Measurements from ENCODE around the gene RAB8A. TPM values are rescaled to one million over a fixed set of nuclear protein-coding genes. Genes with fewer than 3 reads are reported as not detected.
"Not testable (repeated sequence)": the region's sequence is repeated elsewhere in the genome, so short reads cannot be mapped to it uniquely, and the experiment has no call there.

RAB8A gene
- total RNA-seq, 1 experiment from 2014 or later, result 111 TPM

DNA sequence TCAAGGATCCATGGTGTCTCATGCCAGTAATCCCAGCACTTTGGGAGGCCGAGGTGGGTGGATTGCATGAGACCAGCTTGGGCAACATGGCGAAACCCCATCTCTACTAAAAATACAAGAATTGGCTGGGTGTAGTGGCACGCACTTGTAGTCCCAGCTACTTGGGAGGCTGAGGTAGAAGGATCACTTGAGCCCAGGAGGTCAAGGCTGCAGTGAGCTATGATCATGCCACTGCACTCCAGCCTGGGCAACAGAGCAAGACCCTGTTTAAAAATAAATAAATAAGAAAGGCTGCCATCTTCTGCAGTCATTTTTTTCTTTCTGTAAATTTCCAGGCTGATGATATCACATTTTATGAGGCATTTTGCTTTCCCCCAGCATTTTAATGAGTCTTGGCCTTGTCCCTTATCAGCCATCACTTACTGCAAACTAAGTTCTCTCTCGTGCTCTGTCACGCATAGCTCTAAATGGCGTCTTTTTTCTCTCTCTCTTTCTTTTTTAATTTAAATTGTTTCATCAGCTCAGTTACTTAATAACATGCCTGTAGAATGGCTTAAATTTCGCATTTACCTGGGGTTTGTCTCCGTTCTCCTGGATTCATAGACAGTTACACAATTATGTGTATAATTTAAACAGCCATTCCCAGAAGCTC is 12.2 kb upstream of the RAB8A start:
- DNase-seq (ENCODE audit: low spot score); in situ Hi-C loops (cut with HindIII; ENCODE audit: low sequenced_read_pairs): not testable (repeated sequence)

DNA sequence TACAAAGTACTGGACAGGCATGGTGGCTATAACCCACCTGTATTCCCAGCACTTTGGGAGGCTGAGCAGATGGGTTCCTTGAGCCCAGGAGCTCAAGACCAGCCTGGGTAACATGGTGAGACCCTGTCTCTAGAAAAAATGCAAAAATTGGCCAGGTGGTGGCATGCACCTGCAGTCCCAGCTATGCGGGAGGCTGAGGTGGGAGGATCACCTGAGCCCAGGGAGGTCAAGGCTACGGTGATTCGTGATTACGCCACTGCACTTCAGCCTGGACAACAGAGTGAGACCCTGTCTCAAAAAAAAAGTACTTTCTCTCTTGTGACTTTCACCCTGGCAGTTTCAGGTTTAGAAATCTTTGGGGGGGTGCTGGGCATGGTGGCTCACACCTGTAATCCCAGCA is 11.2 kb upstream of the RAB8A start:
- no peak for DNase-seq (ENCODE audit: low spot score)
- in situ Hi-C loops (cut with HindIII; ENCODE audit: low sequenced_read_pairs), result no loop called here

DNA sequence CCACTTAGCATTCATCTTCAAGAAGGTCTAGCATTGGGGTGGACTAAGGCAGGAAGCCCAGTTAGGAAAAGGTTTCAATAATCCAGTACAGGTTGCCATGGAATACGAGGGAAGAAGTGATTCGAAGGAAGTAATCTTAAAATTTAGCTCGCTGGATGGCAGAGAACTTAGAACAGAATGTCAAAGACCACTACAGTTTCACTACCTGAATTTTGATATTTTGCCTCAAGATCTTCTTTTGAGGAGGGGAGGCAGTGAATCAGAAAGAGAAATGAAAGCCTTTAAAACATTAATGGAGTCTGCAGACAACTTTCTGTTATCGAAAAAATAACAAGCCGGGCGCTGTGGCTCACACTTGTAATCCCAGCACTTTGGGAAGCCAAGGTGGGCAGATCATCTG is 7.0 kb upstream of the RAB8A start:
- DNase-seq (ENCODE audit: low spot score), result no peak
- in situ Hi-C loops (cut with HindIII; ENCODE audit: low sequenced_read_pairs), result no loop called here

DNA sequence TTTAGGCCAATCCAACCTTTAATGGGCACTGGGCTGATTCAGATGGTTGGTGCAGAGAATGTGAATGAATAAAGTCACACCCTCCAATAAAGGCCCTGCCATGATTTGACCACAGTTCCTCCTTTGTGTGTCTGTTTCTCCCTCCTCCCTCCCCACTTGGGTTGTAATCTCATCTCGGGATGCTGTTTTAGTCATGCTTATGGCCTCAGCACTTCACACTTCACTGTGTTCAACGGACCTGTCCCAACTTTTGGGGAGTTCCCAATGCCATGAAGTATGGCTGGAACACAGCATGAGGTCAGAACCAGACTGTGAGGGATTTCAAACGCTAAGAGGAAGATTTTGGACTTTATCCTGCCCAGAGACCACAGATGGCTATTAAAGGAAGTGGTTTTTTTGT is 5.6 kb upstream of the RAB8A start:
- no peak for DNase-seq (ENCODE audit: low spot score)
- in situ Hi-C loops (cut with HindIII; ENCODE audit: low sequenced_read_pairs), result no loop called here

DNA sequence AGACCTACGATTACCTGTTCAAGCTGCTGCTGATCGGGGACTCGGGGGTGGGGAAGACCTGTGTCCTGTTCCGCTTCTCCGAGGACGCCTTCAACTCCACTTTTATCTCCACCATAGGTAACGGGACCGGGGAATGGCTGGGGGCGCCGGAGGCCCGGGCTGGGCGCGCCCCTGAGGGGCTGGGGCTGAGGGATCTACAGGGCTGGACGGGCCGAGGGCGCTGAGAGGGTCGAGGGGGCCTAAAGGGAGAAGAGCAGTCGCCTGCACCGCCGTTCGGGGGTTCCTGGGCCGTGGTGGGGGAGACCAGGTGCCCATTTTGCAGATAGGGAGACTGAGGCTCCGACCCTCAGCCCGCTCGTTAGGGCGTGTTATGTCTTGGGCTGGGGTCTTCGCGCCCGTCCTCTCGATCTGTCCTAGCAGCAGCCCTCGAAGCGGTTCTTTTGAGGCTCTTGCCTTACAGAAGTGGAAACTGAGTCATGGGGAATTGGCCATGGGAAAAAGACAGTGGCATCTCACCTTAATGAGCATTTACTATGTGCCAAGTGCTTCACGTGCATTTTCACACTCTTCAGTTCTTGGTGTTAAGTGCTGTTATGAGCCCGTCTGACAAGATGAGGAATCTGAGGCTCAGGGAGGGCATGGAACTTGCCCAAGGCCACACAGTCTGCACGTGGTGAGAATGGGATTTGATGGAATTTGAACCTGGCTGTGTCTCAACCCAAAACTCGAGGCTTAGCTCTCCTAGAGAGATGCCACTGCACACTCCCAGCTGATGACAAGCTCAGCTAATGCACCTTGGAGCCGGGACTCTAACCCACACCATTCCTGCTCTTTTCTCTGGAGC is 442 bp downstream of the RAB8A start:
- DNase-seq (ENCODE audit: low spot score), result no peak
- in situ Hi-C loops (cut with HindIII; ENCODE audit: low sequenced_read_pairs), result no loop called here

DNA sequence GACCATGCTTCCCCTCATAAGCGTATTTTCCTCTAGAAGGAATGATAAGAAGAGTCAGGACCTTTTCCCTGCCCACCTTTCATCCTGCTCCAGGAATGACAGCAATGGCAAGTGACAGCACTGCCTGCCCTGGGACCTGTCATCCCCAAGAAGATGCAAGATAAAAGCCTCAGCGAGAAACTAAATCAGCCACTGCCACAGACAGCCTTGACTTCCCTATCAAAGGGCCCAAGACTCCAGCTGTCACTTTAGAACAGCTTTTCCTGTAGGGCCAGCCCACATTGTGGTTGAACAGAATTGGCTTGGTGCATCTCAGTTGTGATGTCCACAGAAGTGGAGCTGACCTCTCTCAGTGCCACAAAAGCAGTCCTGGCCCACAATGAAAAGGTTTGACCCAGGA is 1.1 kb downstream of the RAB8A start:
- in situ Hi-C loops (cut with HindIII; ENCODE audit: low sequenced_read_pairs), result no loop called here
- DNase-seq (ENCODE audit: low spot score), result no peak

DNA sequence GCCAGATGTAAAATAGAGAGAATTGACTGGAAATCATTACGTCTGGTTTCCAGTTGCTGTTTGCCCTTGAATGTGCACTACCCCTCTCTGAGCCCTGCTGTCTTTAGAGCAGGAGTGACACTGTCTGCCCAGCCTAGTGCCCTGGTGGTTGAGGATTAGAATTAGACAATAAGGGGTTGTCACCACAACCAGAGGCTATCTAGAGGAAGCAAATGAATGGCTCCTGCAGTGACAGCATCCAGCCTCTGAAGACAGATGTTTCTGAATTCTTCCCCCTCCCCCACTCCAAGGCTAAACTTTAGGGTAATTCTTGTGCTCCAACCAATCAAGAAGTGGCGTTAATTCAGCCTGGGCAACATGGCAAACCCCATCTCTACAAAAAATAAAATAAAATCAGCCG is 2.0 kb downstream of the RAB8A start:
- in situ Hi-C loops (cut with HindIII; ENCODE audit: low sequenced_read_pairs), result no loop called here
- DNase-seq (ENCODE audit: low spot score), result no peak

DNA sequence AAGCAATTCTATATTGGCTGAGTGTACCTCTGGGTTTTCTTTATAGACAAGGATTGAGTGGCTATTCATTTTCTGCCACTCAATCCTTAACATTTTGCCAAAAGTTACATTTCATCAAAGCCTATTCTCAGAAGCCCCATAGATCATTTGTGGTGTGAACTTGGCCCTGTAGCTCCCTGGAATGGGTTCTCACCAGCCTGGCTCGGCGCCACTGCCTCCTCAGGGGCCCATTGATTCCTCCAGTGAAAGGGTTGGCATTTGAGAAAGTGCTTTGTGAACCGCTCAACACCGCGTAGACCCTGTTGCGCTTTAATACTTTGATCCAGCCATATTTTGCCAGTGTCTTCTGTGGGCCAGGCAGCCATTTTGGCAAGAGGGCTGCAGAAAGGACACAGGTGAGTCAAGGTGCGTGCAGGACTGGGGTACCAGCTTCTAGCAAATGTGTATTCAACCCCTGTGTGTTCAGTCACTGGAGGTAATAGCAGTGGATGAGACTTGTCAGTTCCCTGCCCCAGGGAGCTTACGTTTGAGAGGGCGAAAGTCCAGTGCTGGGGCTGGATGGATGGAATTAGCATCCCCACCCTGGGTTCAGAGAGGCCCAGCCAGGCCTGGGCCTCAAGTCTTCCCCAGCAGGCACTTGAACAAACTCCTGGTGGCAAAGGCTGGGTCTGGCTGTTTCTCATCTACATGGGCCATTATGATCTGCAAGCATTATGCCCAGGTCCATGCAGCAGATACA is 3.8 kb downstream of the RAB8A start:
- in situ Hi-C loops (cut with HindIII; ENCODE audit: low sequenced_read_pairs), result no loop called here

DNA sequence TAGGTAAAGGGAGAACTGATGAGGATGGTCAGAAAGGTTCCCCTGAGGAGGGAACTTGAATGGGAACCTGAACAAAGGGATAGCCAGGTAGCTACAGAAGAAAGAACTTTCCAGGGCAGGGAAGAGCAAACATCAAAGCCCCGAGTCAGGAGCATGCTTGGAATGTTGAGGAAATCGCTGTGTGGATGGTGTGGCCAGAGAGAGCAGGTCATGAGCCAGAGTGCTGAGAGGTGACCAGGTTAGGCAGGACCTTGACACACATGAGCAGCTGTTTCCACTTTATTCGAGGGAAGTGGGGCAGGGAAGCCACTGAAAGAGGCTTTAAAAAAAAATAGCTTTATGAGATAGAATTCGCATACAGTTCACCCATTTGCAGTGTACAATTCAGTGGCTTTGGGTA is 4.4 kb downstream of the RAB8A start:
- DNase-seq (ENCODE audit: low spot score), result no peak
- in situ Hi-C loops (cut with HindIII; ENCODE audit: low sequenced_read_pairs), result no loop called here

More for the DNA sequence above, 3.8 kb downstream of the RAB8A start:
- DNase-seq (ENCODE audit: low spot score), result peak; percentile 44

DNA sequence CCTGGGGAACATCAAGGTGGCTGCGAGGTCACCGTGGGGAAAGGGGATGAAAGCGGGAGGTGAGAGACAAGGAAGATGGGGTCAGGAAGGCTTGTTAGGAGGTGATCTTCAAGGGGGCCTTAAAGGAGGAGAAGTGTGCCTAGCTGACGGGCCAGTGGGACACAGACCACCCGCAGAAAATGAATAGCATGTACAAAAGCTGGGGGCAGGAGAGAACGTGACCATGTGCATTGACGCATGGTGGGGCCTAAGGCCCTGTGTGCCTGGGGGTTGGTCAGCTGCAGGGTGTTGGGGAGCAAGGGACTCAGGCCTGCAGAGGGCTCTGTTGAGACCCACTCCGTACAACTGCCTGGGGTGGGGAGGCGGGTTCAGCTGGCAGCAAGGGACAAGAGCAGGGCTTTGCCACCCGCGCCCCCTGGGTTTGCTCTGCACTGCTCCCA is 5.9 kb downstream of the RAB8A start:
- no peak for DNase-seq (ENCODE audit: low spot score)
- in situ Hi-C loops (cut with HindIII; ENCODE audit: low sequenced_read_pairs), result no loop called here

DNA sequence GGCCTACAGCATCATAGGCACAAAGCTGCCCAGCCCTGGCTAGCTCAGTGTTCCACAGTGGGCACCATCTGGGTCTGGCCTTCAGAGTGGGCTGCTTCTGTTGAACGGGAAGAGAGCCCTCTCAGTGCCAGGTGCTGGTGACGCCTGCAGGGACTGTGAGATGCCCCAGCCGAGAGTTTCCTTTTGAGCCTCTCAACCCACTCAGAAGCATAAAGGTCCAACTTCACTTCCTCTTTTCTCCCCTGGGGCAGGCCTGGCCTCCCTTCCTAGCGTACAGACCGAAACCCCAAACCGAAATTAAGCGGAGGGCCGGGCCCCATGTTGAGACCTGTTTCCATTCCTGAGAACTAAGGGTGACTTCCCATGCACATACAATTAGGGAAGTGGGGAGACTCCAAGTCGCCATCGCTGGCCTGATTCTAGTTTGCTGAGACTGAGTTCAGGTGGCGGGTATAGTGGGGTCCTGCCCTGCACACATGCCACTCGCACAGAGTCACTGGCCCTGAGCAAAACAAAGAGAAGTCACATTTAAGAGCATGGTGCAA is 6.9 kb downstream of the RAB8A start:
- DNase-seq (ENCODE audit: low spot score), result no peak
- in situ Hi-C loops (cut with HindIII; ENCODE audit: low sequenced_read_pairs), result no loop called here

DNA sequence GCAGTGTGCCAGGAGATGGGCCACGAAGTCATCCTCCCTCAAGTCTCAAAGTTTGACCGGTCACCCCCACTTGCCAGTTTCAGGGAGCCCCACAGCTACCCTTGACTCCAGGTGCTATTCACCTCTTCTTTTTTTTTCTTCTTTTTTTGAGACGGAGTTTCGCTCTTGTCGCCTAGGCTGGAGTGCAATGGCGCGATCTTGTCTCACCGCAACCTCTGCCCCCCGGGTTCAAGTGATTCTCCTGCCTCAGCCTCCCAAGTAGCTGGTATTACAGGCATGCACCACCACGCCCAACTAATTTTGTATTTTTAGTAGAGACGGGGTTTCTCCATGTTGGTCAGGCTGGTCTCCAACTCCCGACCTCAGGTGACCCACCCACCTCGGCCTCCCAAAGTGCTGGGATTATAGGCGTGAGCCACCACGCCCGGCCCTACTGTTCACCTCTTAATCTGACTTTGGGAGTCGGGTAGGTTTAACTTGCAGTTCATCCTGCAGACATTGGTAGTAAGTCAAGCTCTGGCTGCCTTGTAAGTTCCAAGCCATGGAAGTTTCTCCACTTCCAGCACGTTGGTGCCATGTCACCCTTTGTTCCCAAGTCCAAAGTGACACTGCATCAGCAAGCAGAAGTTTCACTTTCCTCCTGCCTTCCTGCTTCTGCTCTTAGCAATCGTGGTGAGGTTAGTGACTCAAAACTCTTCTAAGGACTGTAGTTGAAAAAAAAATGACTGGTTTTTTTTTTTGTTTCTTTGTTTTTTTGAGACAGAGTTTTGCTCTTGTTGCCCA is 7.6 kb downstream of the RAB8A start:
- in situ Hi-C loops (cut with HindIII; ENCODE audit: low sequenced_read_pairs); DNase-seq (ENCODE audit: low spot score): not testable (repeated sequence)

DNA sequence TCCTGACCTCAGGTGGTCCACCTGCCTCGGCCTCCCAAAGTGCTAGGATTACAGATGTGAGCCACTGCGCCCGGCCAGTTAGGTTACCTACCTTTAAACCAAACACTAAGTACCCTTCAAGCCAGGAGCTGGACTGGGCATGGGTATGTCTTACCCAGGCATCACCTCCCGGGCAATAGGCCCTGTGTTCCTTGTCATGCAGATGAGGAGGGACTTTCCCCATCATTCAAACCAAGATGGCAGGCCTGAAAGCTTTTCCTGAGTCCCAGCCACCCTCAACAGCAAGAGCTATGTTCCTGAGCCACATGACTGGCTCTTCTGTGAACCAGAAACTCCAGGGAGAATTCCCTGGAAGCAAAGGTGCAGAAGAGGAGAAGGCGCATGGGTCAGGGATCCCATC is 9.5 kb downstream of the RAB8A start:
- no peak for DNase-seq (ENCODE audit: low spot score)
- in situ Hi-C loops (cut with HindIII; ENCODE audit: low sequenced_read_pairs), result no loop called here

DNA sequence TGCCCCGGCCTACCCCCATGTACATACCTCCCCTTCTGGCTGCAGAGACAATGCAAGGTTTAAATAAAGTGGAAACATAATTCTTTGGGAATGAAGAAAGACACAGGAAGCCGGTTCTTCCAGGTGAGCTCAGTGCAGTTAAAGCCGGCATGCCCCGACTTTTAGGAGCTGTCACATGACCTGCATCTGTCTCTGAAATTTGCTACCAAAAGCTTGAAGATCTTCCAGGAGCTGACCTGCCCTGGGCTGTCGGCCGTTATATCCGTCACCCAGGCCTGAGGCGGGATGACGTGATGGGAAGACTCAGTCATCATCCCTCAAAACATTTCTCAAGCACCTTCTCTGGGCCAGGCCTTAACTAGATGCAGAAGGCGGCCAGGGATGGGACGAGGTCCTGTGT is 10.3 kb downstream of the RAB8A start:
- in situ Hi-C loops (cut with HindIII; ENCODE audit: low sequenced_read_pairs), result no loop called here
- no peak for DNase-seq (ENCODE audit: low spot score)

DNA sequence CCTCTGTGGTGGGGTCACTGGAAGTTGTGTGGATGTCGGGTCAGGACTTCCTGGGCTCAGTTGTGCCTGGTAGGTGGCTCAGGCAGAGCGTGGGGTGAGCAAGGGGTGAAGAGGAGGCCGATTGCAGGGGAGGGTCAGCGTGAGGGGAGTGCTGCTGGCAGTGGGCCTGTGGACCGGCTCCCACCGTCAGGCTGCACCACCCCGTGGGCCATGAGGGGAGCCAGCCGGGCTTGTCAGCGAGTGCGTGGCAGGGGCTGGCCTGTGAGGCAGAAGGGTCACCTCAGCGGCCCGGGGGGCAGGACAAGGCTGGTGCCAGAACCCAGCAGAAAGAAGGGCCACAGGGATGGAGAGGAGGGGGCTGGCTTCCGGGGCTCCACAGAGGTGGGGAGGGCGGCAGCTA is 13.3 kb downstream of the RAB8A start:
- DNase-seq (ENCODE audit: low spot score), result no peak
- in situ Hi-C loops (cut with HindIII; ENCODE audit: low sequenced_read_pairs), result loop anchor here (5.0 kb wide), 1 partner anchor 83 kb away; no protein-coding TSS in a partner anchor

DNA sequence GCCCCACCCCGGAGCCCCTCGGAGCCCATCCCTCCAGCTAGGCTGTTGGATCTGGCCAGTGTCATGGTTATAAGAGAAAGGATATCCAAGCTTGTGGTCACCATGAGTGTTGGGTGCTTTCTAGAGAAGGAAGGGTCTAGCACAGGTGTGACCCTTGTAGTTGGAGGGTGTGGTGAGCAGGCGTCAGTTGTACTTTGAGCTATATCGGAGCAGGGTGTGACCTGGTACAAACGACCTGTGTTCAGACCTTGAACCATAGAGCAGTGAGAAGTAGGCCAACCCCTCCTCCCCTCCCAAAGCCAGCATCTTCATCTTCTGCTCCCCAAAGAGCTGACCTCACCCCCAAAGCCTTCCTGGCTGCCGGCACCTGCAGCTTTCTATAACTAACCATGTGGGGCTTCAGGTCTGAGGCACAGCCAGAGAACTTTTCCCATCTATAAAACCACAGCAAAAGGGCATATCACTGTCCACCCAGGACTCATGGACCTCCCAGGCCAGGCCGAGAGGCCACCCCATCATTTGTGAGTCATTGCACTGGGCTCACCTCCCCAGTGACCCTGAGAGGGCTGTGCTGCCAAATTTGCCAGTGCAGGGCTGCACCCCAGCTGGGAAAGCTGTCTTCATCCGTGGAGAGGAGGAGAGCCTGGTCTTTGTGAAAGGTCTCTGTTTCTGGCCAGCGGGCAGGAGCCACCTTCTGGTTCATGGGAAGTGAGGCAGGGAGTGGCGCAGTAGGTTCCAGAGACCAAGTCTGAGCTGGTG is 14.2 kb downstream of the RAB8A start:
- in situ Hi-C loops (cut with HindIII; ENCODE audit: low sequenced_read_pairs), result loop anchor here (5.0 kb wide), 1 partner anchor 84 kb away; no protein-coding TSS in a partner anchor
- DNase-seq (ENCODE audit: low spot score), result no peak

DNA sequence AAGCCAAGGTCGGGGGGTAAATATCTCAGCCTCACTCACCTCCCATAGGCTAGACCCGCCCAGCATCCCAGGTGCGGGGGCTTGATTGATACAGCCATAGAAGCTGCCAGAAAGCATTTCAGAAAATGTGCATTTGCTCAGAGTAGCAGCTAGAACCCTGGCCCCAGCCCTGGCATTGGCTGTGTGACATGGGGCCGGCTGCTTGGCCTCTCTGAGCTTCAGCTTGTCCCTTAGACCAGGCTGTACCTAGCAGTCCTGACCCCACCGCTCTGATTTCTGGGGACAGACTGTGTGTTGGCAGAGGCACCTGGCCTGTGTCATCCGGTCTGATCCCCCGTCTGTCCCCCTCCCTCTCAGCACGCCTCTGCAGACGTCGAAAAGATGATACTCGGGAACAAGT is 15.4 kb downstream of the RAB8A start:
- DNase-seq (ENCODE audit: low spot score), result no peak
- in situ Hi-C loops (cut with HindIII; ENCODE audit: low sequenced_read_pairs), result loop anchor here (5.0 kb wide), 1 partner anchor 85 kb away; no protein-coding TSS in a partner anchor

DNA sequence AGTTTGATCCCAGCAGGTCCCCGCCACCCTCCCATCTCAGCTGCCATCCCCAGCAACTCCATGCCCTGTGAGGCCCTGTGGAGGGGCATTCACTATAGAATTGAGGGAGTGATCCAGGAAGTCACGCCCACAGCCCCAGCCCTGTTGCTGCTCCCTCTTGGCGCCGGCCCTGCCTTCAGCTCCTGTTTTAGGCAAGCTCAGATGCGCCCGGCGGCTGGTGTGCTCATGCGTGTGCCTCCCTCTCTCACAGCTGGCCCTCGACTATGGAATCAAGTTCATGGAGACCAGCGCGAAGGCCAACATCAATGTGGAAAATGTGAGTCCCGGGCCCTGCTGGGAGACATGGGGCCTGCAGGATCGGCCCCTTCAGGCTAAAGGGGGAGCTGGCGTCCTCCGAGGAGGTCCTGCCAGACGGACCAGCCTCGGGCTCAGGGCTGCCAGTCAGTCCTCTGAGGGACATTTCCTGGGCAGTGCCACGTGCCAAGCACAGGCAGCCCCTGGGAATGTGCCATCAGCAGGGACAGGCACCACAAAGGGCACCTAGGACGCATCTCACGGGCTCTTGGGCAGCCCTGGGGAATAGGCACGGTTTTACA is 16.2 kb downstream of the RAB8A start:
- in situ Hi-C loops (cut with HindIII; ENCODE audit: low sequenced_read_pairs), result loop anchor here (5.0 kb wide), 1 partner anchor 86 kb away; no protein-coding TSS in a partner anchor
- DNase-seq (ENCODE audit: low spot score), result no peak

Measured in G401 (cell line).